GM19099 (cell line): ENCODE results near the gene NDRG3.

ENCODE experiments used
- POLR2A ChIP-seq: IDR thresholded peaks from 3 replicates; pipeline ENCODE4 v1.6.1; 2011; ENCODE audit warnings: low read depth; ENCODE audit not compliant: insufficient read length; ENCODE audit errors: extremely low read depth

NDRG3 gene

GRCh38 chr20:36773107-36773596 lies 27.3 kb upstream of the NDRG3 start:
- TF ChIP-seq POLR2A: no peak

DNA sequence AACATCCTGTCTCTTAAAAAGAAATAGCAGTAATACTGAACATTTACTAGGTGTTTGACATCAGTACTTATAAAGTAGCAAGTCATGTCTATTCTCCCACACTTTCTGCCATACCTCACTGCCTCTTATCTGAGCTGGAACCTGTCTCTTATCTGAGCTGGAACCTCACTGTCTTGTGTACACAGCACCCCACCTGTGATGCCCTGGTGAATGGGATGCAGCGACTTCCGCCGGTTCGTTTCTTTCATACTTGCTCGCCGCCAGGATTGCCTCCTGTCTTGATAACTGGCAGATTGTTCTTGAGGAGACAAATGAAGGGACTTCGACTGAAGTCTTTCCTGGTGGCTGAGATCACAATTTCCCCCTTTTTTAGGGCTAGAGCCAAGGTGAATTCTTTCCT lies 24.8 kb upstream of the NDRG3 start:
- TF ChIP-seq POLR2A: no peak

DNA sequence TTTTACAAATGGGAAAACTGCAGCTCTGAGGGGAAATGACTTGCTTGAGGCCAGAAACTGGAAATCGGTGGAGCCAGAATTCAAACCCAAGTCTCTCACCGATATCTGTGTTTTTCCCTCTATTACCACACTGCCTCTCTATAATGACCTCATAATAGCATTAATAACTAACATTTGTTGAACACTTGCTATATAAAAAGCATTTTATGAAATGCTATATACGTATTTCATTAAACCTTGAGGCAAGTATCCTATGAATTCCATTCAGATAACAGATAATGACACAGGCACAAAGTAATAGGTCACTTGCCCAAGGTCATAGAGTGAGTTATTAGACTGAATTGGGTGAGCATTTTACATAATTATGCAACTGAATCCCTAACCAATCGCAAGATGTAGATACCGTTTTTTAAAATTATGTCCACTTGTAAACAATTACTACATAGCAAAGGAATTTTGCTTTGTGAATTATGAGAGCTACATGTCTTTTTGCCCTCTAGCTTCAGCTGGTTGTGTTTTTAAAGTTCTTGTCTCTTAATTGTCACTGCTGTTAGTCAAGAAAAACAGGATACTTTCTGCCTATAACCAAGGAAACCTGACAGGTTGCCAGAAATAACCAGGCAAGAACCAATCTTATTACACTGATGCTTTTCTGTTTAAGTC lies 23.0 kb upstream of the NDRG3 start:
- no peak for TF ChIP-seq POLR2A

DNA sequence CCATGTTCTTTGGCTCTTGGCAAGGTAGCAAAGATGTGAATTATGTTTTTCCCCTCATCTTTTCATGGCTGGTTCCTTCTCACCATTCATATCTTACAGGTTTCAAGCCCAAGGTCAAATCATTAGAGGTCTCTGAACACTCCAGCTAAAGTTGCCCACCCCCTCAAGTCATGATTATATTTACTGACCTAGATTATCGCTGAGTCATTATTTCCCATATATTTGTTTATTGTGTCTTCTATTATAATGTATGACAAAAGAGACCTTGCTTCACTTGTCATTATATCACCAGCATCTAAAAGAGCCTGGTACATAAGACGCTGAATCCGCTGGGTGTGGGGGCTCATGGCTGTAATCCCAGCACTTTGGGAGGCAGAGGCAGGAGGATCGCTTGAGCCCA lies 15.2 kb upstream of the NDRG3 start:
- TF ChIP-seq POLR2A: no peak

DNA sequence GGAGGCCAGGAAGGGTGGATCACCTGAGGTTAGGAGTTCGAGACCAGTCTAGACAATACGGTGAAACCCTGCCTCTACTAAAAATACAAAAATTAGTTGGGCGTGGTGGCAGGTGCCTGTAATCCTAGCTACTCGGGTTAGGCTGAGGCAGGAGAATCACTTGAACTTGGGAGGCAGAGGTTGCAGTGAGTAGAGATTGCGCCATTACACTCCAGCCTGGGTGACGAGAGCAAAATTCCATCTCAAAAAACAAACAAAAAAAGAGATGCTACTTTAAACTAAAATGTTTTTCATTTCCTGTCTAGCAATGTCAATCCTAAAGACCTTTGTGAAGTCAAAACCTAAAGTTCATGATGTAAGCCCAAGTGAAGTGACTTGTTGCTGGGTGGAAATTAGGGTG lies 14.8 kb upstream of the NDRG3 start:
- no peak for TF ChIP-seq POLR2A

DNA sequence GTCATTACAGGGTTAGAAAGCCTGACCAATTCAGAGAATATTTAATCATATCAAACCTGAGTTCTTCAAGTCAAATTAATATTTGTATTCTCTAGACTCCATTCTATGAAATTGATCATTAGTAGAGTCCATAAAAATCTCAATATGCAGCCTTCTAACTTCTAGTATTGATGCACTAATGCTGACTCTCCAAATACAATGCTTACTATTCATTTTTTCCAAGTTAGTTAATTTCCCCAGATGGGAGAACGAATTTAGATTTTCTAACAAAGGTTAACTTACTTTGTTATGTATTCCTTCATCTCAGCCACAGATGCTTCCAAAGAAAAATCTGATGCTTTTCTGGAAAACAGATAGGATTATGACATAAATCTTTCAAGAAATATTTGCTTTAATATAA lies 12.4 kb upstream of the NDRG3 start:
- no peak for TF ChIP-seq POLR2A

DNA sequence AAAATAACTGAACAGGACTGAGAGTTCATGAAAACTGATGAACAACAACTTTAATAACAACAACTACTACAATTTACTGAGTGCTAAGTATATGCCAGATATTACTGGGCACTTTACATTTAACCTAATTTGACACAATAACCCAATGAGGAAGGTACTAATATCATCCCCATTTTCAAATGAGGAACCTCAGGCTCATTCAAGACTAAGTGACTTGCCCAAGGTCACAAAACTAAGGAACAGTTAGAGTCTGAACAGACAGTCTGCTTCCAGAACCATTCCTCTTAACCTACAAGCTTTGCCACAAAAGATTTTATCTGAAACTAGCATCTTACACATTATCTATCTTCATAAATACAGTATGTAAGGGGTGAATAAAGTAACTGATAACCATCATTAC lies 10.6 kb upstream of the NDRG3 start:
- TF ChIP-seq POLR2A: no peak

GRCh38 chr20:36754656-36755222 lies 8.8 kb upstream of the NDRG3 start:
- no peak for TF ChIP-seq POLR2A

DNA sequence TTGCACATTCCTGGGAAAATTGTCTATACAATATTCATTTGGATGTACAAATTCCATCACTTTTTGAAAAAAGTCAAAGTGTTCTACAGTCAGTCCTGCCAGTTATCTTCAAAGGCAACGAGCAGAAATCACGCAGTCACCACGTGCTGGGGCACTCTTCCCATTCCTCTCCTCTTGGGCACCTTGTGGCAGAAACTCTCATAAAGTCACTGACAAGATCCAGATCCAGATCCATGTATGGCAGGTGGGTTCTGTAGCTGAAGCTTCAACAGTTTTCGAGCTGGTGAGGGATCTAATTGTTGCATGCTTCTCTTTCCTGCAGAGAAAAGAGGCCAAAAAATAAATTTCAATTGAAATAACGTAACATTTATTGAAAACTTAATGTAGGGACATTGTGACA lies 6.7 kb upstream of the NDRG3 start:
- no peak for TF ChIP-seq POLR2A

DNA sequence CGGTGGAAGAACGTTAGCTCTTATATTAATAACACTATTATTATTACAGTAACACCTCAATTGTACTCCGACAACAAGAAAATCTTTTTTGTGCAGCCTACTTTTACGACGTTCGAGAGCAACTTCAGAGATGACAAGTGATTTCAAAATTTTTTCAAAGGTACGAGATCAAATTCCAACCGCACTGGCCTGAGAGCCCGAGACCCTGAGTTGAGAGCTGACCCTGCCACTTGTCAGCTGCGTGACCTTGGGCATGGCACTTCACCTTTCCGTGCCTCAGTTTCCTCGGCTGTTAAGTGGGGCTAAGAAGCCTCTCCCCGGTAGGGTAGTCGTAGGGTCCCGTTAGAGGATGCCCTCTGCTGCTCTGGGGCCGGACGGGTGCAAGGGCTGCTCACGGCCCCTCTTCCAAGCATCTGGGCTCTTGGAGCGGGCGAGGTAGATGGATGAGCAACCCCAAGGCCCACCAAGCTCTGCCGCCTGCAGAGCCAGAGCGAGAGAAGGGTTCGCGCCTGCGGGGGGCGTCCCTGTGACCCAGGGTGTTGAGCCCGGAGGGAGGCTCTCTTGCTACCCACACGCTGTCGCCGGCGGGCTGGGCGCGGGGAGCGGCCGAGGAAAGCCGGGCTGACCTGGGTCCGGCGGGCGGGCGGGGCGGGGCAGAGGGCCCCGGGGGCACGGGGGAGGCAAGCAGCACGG lies 510 bp downstream of the NDRG3 start:
- TF ChIP-seq POLR2A: no peak

GRCh38 chr20:36744764-36745191 lies 1.1 kb downstream of the NDRG3 start:
- no peak for TF ChIP-seq POLR2A

DNA sequence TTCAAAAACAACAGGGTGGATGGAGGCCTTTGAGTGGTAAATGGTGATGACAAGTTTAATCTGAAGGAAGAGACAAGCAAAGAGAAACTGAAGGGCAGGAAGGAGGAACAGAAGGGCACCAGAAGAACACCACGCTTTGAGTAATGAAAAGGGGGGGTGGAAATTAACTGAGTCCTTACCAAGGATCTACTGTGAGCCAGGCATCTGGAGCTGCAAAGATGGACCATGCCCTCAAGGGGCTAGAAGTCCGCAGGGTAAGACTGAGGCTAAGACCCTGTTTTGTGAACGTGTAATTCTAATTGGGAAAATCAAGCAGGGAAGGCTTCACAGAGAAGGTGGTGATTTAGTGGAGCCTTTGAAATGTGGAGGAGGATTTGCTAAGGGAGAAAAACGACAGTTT lies 1.6 kb downstream of the NDRG3 start:
- no peak for TF ChIP-seq POLR2A

DNA sequence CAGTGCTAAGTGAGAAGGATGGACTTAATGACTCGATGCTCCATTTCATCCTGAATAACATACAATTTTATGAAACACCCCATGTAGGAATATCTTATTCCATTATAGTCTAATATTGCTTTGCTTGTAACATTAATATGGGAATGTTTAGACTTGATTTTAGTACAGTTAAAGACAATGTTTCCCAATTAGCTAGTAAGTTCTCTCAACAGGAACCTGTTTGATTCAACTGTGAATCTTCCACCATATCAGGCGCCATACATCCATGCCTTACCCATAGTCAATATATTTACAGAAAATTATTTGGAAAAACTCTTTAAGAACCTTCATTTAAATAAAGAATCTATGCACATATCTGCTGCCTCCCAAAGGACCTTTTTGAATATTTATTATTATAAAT lies 3.3 kb downstream of the NDRG3 start:
- TF ChIP-seq POLR2A: no peak

- TF ChIP-seq POLR2A: no peak
Observed at GRCh38 chr20:36741072-36741471, 4.8 kb downstream of the NDRG3 start.

- no peak for TF ChIP-seq POLR2A
Observed at GRCh38 chr20:36737183-36737499, 8.7 kb downstream of the NDRG3 start.

- no peak for TF ChIP-seq POLR2A
Observed at GRCh38 chr20:36736451-36737182, 9.3 kb downstream of the NDRG3 start.
